ENCODE measurements around the gene NUCKS1.

GRCh38 chr1:205668951-205669340 lies 81.0 kb downstream of the NUCKS1 start:
- TF ChIP-seq EZH2 (IDR thresholded peaks at IDR 0.05) = no peak
- no peak for TF ChIP-seq POLR2AphosphoS5 (IDR thresholded peaks at IDR 0.05; ENCODE audit: borderline replicate concordance, low read depth, low read length)

Data from SK-N-MC (cell line).